HepG2 (cell line): ENCODE results near the gene TMEM139. TPM values are rescaled to one million over a fixed set of nuclear protein-coding genes. Genes with fewer than 3 reads are reported as not detected.
A peak's percentile ranks its signal among the peaks of the same experiment; 100 is the strongest.

Experiments used
- CHD2 ChIP-seq: IDR thresholded peaks from 2 replicates; pipeline ENCODE4 v1.6.1; 2011; ENCODE audit warnings: low read depth, low read length, improper control_type of control experiment
- ELK4 ChIP-seq: sonication (generic); formaldehyde crosslinking; IDR thresholded peaks from 2 replicates; pipeline ENCODE4 v1.9.0; 2021; ENCODE audit warnings: missing genetic modification reagents, borderline replicate concordance
- EP300 ChIP-seq, 3 experiments: sonication (generic) in 1 of 3; formaldehyde crosslinking in 1 of 3; IDR thresholded peaks; 2 replicates each; pipeline versions ENCODE4 v1.5.1 to v1.6.1; 2011 to 2020; ENCODE audit warnings: low read depth in 2 of 3, low read length in 2 of 3, borderline replicate concordance in 1 of 3, improper control_type of control experiment in 1 of 3, mild to moderate bottlenecking in 1 of 3, missing genetic modification reagents in 1 of 3, moderate library complexity in 1 of 3
- IRF9 ChIP-seq: sonication (generic); formaldehyde crosslinking; IDR thresholded peaks from 2 replicates; pipeline ENCODE4 v1.8.0; 2022; ENCODE audit warnings: missing genetic modification reagents, mild to moderate bottlenecking, borderline replicate concordance
- KDM5A ChIP-seq: fragments of 200-600 bp; sonication (generic); IDR thresholded peaks from 2 replicates; pipeline ENCODE4 v1.7.0; 2018; ENCODE audit warnings: antibody characterized with exemption, mild to moderate bottlenecking, low read length, borderline replicate concordance
- KLF15 ChIP-seq: sonication (generic); formaldehyde crosslinking; IDR thresholded peaks from 2 replicates; pipeline ENCODE4 v1.8.1; 2023; ENCODE audit warnings: borderline replicate concordance, mild to moderate bottlenecking, inconsistent platforms, missing genetic modification reagents, mixed read lengths
- NFIC ChIP-seq: IDR thresholded peaks from 2 replicates; pipeline ENCODE4 v1.6.1; 2012; ENCODE audit warnings: mild to moderate bottlenecking, low read length, inconsistent platforms
- PAX8 ChIP-seq: sonication (generic); formaldehyde crosslinking; IDR thresholded peaks from 2 replicates; pipeline ENCODE4 v1.8.0; 2022; ENCODE audit warnings: mild to moderate bottlenecking, missing genetic modification reagents, borderline replicate concordance
- PRMT3 ChIP-seq: sonication (generic); formaldehyde crosslinking; IDR thresholded peaks from 2 replicates; pipeline ENCODE4 v1.8.1; 2022; ENCODE audit warnings: low read depth, mild to moderate bottlenecking, moderate library complexity, missing genetic modification reagents, borderline replicate concordance
- RFX5 ChIP-seq: IDR thresholded peaks from 2 replicates; pipeline ENCODE4 v1.6.1; 2011; ENCODE audit warnings: low read depth, low read length, improper control_type of control experiment
- USF2 ChIP-seq, 2 experiments: sonication (generic) in 1 of 2; formaldehyde crosslinking in 1 of 2; IDR thresholded peaks; 2 replicates each; pipeline versions ENCODE4 v1.5.1 to v1.6.1; 2011 to 2020; ENCODE audit warnings: borderline replicate concordance in 1 of 2, low read depth in 1 of 2, low read length in 1 of 2, mild to moderate bottlenecking in 1 of 2, missing genetic modification reagents in 1 of 2, moderate library complexity in 1 of 2
- ZIK1 ChIP-seq: sonication (generic); formaldehyde crosslinking; IDR thresholded peaks from 2 replicates; pipeline ENCODE4 v1.5.0; 2020; ENCODE audit warnings: mild to moderate bottlenecking, low read depth, missing genetic modification reagents, borderline replicate concordance
- ZNF281 ChIP-seq: sonication (generic); formaldehyde crosslinking; IDR thresholded peaks from 2 replicates; pipeline ENCODE4 v1.4.0; 2020; ENCODE audit warnings: missing genetic modification reagents, borderline replicate concordance
- ZNF432 ChIP-seq: sonication (generic); formaldehyde crosslinking; IDR thresholded peaks from 2 replicates; pipeline ENCODE4 v1.5.0; 2020; ENCODE audit warnings: missing genetic modification reagents, mild to moderate bottlenecking, borderline replicate concordance
- ZNF503 ChIP-seq: sonication (generic); formaldehyde crosslinking; IDR thresholded peaks from 2 replicates; pipeline ENCODE4 v1.4.0; 2020; ENCODE audit warnings: missing genetic modification reagents
- ZNF83 ChIP-seq: sonication (generic); formaldehyde crosslinking; IDR thresholded peaks from 2 replicates; pipeline ENCODE4 v1.4.0; 2020; ENCODE audit warnings: missing genetic modification reagents, mild to moderate bottlenecking, borderline replicate concordance
- polyA plus RNA-seq, 8 experiments: library from polyadenylated mRNA; depleted of rRNA in 3 of 8; stranded (reverse) in 7 of 8; unstranded in 1 of 8; fragments of >200 nt; fragmentation: Illumina TruSeq in 4 of 8; extraction: Trizol in 4 of 8; gene quantifications; 2 replicates each; pipeline versions ENCODE4 v1.2.1 to v1.2.3, GENCODE V29; 2011 to 2016; ENCODE audit warnings: low read depth in 4 of 8, missing spikeins in 1 of 8, mixed read lengths in 1 of 8; ENCODE audit not compliant: insufficient read depth in 1 of 8
- total RNA-seq, 5 experiments: library from RNA; depleted of rRNA; stranded (reverse); fragments of >200 nt; fragmentation: Illumina TruSeq; extraction: Trizol; gene quantifications; 2 replicates each; pipeline ENCODE4 v1.2.3, GENCODE V29; 2016; ENCODE audit warnings: low read depth in 1 of 5

Gene TMEM139
- total and polyA plus RNA-seq, 2 of the 13 experiments (the other 11 are each of a cell fraction or from before 2014, with no cell fraction given): 7.9 to 14.0 TPM

- no peak for TF ChIP-seq ZNF281 (CRISPR knock-in tag)
- TF ChIP-seq ZIK1: 0 out of 2 replicates have a peak, but pooled peaks have one; percentile 59
- TF ChIP-seq CHD2: no peak
- TF ChIP-seq ZNF503 (CRISPR knock-in tag): no peak
- no peak for TF ChIP-seq ELK4 (CRISPR knock-in tag)
- no peak for TF ChIP-seq PRMT3 (CRISPR knock-in tag)
- peak; percentile 93; the same call in 1 of the 2 replicates for TF ChIP-seq IRF9 (CRISPR knock-in tag)
- no peak for TF ChIP-seq PAX8
- TF ChIP-seq KDM5A: no peak
- no peak for TF ChIP-seq ZNF83
- TF ChIP-seq NFIC: peak; percentile 50; the same call in 1 of the 2 replicates
- TF ChIP-seq KLF15 (CRISPR knock-in tag): peak; percentile 67; the same call in 1 of the 2 replicates
- TF ChIP-seq EP300 (IDR thresholded peaks at IDR 0.05; ENCODE audit: low read depth in 2 of 2, low read length in 2 of 2): peak in 1 of 2 experiments; percentile 22; a peak in 1 of 4 replicates
- peak; percentile 47; the same call in 1 of the 2 replicates for TF ChIP-seq EP300 (CRISPR knock-in tag; IDR thresholded peaks at IDR 0.05; ENCODE audit: borderline replicate concordance)
- no peak for TF ChIP-seq RFX5
- no peak for TF ChIP-seq USF2 (IDR thresholded peaks at IDR 0.05; ENCODE audit: low read depth, low read length)
- TF ChIP-seq USF2 (CRISPR knock-in tag; IDR thresholded peaks at IDR 0.05; ENCODE audit: borderline replicate concordance): no peak
- TF ChIP-seq ZNF432 (CRISPR knock-in tag): no peak
Measured at GRCh38 chr7:143263266-143264195, 21.2 kb upstream of the TMEM139 start, which contains the start of gene GSTK1 (continued).
